B cell (primary cell): ENCODE data around the gene ZBTB21.

Experiments
- EZH2 ChIP-seq: IDR thresholded peaks from 2 replicates; pipeline ENCODE4 v1.6.1; 2012; ENCODE audit warnings: borderline replicate concordance, low read depth, mild to moderate bottlenecking, moderate library complexity, low read length; ENCODE audit not compliant: insufficient read depth, poor library complexity, severe bottlenecking
- TF ChIP-seq, protein P1 (sequence below): fragments of 200-600 bp; IDR thresholded peaks from one replicate; pipeline ENCODE4 v1.8.0; 2022; ENCODE audit warnings: antibody characterized with exemption, mild to moderate bottlenecking

DNA sequence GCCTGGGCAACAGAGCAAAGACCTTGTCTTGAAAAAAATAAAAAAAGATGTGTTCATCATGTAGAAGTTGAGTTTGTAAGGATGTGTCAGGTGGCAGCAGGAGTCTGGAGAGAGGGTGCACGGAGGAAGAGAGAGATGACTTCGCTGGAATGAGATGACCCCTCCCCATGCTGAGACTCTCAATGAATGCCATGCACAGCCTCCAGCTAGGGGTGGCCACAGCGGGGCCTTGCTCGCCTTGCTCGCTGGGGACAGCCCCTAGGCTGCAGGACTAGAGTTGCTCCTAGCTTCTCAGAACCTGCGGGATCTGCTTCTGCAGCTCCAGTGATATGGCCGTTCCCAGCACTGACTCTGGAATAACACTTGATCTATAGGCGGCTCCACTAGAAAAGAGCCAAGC lies 49.8 kb downstream of the ZBTB21 start:
- TF ChIP-seq, protein P1, sequence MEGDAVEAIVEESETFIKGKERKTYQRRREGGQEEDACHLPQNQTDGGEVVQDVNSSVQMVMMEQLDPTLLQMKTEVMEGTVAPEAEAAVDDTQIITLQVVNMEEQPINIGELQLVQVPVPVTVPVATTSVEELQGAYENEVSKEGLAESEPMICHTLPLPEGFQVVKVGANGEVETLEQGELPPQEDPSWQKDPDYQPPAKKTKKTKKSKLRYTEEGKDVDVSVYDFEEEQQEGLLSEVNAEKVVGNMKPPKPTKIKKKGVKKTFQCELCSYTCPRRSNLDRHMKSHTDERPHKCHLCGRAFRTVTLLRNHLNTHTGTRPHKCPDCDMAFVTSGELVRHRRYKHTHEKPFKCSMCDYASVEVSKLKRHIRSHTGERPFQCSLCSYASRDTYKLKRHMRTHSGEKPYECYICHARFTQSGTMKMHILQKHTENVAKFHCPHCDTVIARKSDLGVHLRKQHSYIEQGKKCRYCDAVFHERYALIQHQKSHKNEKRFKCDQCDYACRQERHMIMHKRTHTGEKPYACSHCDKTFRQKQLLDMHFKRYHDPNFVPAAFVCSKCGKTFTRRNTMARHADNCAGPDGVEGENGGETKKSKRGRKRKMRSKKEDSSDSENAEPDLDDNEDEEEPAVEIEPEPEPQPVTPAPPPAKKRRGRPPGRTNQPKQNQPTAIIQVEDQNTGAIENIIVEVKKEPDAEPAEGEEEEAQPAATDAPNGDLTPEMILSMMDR = no peak
- no peak for TF ChIP-seq EZH2
